ENCODE data around the gene TRABD2B.

The TRABD2B gene

DNA sequence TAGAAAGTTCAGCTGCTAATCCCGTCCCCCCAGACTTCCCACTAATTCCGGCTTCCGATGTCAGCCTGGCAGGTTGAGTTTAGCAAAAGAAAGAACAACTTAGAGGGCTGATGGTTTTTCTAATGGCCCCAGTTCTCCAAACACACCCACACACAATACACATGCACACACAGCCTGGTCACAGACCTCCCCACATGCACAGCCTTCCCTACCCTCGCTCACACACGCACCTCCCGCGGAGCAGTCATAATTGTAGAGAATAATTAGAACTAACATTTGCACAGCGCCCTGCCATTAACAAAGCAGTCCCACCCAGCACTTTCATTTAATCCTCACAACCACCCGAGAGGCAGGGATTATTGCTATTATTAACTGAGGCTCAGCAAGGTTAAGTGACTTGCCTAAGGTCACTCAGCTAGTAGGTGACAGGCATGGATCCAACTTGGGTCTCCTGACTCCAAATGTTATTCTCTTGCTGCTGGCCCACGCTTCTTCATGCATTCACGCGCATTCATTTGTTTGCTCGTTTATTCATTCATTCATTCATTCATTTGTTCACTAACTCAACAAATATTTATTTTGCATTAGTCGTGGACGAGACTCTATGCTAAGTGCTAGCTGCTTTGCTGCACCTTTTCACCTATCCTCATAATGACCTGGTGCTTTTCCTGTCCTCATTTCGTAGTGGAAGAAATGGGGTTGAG, 284.4 kb downstream of the TRABD2B start:
- no peak for FAIRE-seq

- no peak for FAIRE-seq
Measured at GRCh38 chr1:47711848-47712492, 285.2 kb downstream of the TRABD2B start.

DNA sequence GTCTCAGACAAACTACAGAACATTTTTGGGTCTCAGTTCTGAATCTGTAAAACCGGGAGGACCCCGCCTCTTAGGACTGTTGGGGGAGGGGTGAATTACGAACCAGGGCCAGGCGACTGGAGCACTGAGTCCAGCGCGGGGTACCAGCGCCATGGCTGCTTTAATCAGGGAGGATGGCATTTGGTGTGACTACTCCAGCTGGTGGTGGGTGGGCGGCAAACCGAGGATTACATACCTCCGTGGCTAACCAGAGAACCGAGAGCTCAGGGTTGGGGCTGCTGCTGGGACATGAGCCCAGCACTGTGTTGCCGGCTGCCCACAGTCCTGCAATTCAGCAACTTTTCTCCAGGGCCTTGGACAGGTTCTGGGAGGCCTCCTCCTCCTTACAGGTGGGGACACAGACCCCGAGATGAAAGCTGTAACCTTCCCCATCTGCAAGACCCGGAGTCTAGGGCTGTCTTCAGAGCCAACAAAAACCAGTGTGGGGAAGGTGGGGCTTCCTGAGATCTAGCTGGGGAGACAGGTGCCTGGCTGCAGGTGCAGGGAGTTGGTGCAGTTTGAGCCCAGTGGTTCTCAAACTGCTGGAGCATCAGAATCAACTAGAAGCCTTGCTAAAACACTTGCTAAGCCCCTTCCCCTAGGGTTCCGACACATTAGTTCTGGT, 285.9 kb downstream of the TRABD2B start:
- FAIRE-seq, result no peak

All from TTC549 (cell line).